OCI-LY1 (cell line): Measurements from ENCODE around the gene SLC24A3.

ENCODE experiments used
- H2AFZ ChIP-seq: fragments of 200-600 bp; sonication (generic), shearing (Covaris generic); 2 replicates; pipeline ENCODE4 v1.6.0; 2014; ENCODE audit warnings: antibody characterized with exemption, mild to moderate bottlenecking, low read length
- H3F3A ChIP-seq: fragments of 200-600 bp; sonication (generic), shearing (Covaris generic); 2 replicates; pipeline ENCODE4 v1.6.0; 2014; ENCODE audit warnings: mild to moderate bottlenecking, antibody characterized with exemption, low read length, moderate library complexity; ENCODE audit not compliant: insufficient read depth
- H3K27ac ChIP-seq: fragments of 200-600 bp; sonication (generic); 2 replicates; pipeline ENCODE4 v1.5.1; 2014; ENCODE audit warnings: low read length, mixed run types, mild to moderate bottlenecking, low read depth; ENCODE audit not compliant: poor library complexity, severe bottlenecking
- H3K27me3 ChIP-seq: fragments of 200-600 bp; sonication (generic); 2 replicates; pipeline ENCODE4 v1.6.0; 2014; ENCODE audit warnings: antibody characterized with exemption, mild to moderate bottlenecking, low read length, moderate library complexity; ENCODE audit not compliant: insufficient read depth
- H3K36me3 ChIP-seq: fragments of 200-600 bp; sonication (generic); 2 replicates; pipeline ENCODE4 v1.6.1; 2014; ENCODE audit warnings: mild to moderate bottlenecking, antibody characterized with exemption, low read length, moderate library complexity, mixed read lengths; ENCODE audit not compliant: insufficient read depth
- H3K4me1 ChIP-seq: fragments of 200-600 bp; sonication (generic); 2 replicates; pipeline ENCODE4 v1.5.1; 2014; ENCODE audit warnings: mild to moderate bottlenecking, low read length, moderate library complexity; ENCODE audit not compliant: insufficient read depth, severe bottlenecking
- H3K4me2 ChIP-seq: fragments of 200-600 bp; sonication (generic), shearing (Covaris generic); 2 replicates; pipeline ENCODE4 v1.6.1; 2014; ENCODE audit warnings: low read length
- H3K4me3 ChIP-seq: fragments of 200-600 bp; sonication (generic); 2 replicates; pipeline ENCODE4 v1.5.1; 2014; ENCODE audit warnings: low read length, low read depth, mild to moderate bottlenecking, mixed read lengths; ENCODE audit not compliant: poor library complexity, severe bottlenecking
- H3K79me2 ChIP-seq: fragments of 200-600 bp; shearing (Covaris generic); 2 replicates; pipeline ENCODE4 v1.6.1; 2016; ENCODE audit warnings: mixed run types, low read length, mixed read lengths; ENCODE audit not compliant: insufficient read depth
- H3K9ac ChIP-seq: fragments of 200-600 bp; sonication (generic), shearing (Covaris generic); 2 replicates; pipeline ENCODE4 v1.6.1; 2014; ENCODE audit warnings: mild to moderate bottlenecking, low read length, mixed read lengths
- H3K9me2 ChIP-seq: fragments of 200-600 bp; sonication (generic), shearing (Covaris generic); 2 replicates; pipeline ENCODE4 v1.6.1; 2014; ENCODE audit warnings: low read depth, mild to moderate bottlenecking, low read length, mixed read lengths
- H3K9me3 ChIP-seq: fragments of 200-600 bp; shearing (Covaris generic); 2 replicates; pipeline ENCODE4 v1.6.1; 2014; ENCODE audit warnings: low read length, mixed read lengths
- H4K20me1 ChIP-seq: fragments of 200-600 bp; sonication (generic), shearing (Covaris generic); 2 replicates; pipeline ENCODE4 v1.6.0; 2016; ENCODE audit warnings: mild to moderate bottlenecking, low read length; ENCODE audit not compliant: insufficient read depth
- EZH2 ChIP-seq: fragments of 200-600 bp; sonication (generic), shearing (Covaris generic); IDR thresholded peaks from 2 replicates; pipeline ENCODE4 v1.8.0; 2017; ENCODE audit warnings: borderline replicate concordance, mixed run types, mild to moderate bottlenecking, antibody characterized with exemption, low read length, moderate library complexity, mixed read lengths
- TF ChIP-seq, protein P1 (sequence below): fragments of 200-600 bp; sonication (generic), shearing (Covaris generic); IDR thresholded peaks from 2 replicates; pipeline ENCODE4 v1.5.1; 2017; ENCODE audit warnings: mild to moderate bottlenecking, antibody characterized with exemption, low read length, moderate library complexity, mixed read lengths

Gene SLC24A3

DNA sequence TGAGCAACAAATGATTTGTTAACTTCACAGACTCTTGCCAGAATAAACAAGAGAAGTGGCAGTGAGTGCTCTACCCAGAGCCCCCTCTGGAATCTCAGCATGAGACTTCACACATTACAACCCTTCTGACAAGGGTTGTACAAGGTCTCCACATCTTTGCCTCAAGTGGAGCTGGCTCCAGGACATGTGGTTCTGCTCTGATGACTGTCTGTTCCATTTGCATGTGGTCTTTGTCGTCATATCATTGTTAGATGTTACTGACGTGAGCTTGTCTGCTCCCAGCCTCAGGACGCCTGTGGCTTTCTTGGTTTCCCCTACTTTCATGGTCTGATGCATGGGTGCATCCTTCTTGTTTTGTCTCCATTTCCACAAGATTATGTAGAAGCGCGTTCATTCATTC, 115.0 kb downstream of the SLC24A3 start:
- Histone ChIP-seq H3K4me1 (no peaks in the 10 kb centered on the region), H3K9me3 (no peaks in the 10 kb centered on the region), H3K9me2 (no peaks in the 10 kb centered on the region), H3K9ac (no peak overlapping the region), H3K4me2 (no peak overlapping the region), H3K36me3 (no peaks in the 10 kb centered on the region), H3K27ac (no peak overlapping the region), H3K4me3 (no peak overlapping the region), H2AFZ (no peak overlapping the region), H3F3A (no peaks in the 10 kb centered on the region), H4K20me1 (no peaks in the 10 kb centered on the region), H3K79me2 (no peaks in the 10 kb centered on the region), H3K27me3 (0 out of 2 replicates have a peak, but pooled peaks cover 4% of the 10 kb centered on the region)
- TF ChIP-seq, protein P1, sequence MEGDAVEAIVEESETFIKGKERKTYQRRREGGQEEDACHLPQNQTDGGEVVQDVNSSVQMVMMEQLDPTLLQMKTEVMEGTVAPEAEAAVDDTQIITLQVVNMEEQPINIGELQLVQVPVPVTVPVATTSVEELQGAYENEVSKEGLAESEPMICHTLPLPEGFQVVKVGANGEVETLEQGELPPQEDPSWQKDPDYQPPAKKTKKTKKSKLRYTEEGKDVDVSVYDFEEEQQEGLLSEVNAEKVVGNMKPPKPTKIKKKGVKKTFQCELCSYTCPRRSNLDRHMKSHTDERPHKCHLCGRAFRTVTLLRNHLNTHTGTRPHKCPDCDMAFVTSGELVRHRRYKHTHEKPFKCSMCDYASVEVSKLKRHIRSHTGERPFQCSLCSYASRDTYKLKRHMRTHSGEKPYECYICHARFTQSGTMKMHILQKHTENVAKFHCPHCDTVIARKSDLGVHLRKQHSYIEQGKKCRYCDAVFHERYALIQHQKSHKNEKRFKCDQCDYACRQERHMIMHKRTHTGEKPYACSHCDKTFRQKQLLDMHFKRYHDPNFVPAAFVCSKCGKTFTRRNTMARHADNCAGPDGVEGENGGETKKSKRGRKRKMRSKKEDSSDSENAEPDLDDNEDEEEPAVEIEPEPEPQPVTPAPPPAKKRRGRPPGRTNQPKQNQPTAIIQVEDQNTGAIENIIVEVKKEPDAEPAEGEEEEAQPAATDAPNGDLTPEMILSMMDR = no peak
- TF ChIP-seq EZH2 = no peak

DNA sequence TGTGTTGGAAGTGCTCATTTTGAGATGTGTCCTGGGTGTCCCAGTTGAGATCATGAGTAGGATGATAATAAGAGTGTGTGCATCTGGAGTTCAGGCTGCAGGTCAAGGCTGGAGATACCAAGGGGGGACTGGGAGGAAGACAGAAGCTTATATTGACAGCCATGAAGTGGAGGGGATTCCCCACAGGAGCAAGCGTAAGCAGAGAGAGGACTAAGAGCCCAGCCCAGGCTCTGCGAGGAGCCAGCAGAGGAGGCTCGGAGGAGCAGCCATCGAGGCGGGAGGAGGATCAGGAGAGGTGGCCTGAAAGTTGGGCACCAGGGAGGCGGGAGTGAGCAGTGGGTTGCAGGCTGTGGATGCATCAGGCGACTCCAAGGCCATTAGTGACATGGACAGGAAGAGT, 116.2 kb downstream of the SLC24A3 start:
- Histone ChIP-seq H3K36me3 (no peaks in the 10 kb centered on the region), H3K79me2 (no peaks in the 10 kb centered on the region), H3K27ac (no peak overlapping the region), H3K9me3 (no peaks in the 10 kb centered on the region), H2AFZ (no peak overlapping the region), H4K20me1 (no peaks in the 10 kb centered on the region), H3K4me2 (no peak overlapping the region), H3K4me3 (no peak overlapping the region), H3K4me1 (no peaks in the 10 kb centered on the region), H3F3A (no peaks in the 10 kb centered on the region), H3K27me3 (0 out of 2 replicates have a peak, but pooled peaks cover 4% of the 10 kb centered on the region), H3K9me2 (no peaks in the 10 kb centered on the region), H3K9ac (no peak overlapping the region)
- TF ChIP-seq, protein P1 = no peak
- no peak for TF ChIP-seq EZH2

DNA sequence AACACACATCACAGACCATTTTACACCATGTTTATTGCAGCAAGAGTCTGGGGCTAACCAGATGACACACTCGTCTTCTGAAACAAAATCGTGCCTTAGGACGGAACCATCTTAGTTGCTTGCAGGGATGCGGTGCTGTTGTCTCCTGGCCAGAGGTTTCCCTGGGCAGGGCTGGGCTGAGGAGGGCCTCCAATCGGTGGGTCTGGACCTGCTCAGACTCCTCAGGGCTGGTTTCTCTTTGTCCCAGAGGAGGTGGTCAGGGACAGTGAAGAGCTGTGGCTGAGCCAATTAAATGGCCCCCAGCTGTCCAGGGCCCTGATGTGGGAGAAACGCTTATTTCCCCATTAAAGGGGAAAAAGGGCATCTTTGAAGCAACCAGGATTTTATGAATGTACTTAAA, 117.6 kb downstream of the SLC24A3 start:
- 0 out of 2 replicates have a peak, but pooled peaks cover 4% of the 10 kb centered on the region for H3K27me3 ChIP-seq
- H3K36me3 ChIP-seq = no peaks in the 10 kb centered on the region
- no peaks in the 10 kb centered on the region for H3K9me3 ChIP-seq
- TF ChIP-seq, protein P1 = no peak
- no peak for TF ChIP-seq EZH2
- H3K4me1 ChIP-seq = no peaks in the 10 kb centered on the region
- no peaks in the 10 kb centered on the region for H3K79me2 ChIP-seq
- H3K4me3 ChIP-seq = no peak overlapping the region
- no peak overlapping the region for H3K9ac ChIP-seq
- no peaks in the 10 kb centered on the region for H3K9me2 ChIP-seq
- no peaks in the 10 kb centered on the region for H4K20me1 ChIP-seq
- no peaks in the 10 kb centered on the region for H3F3A ChIP-seq
- no peak overlapping the region for H2AFZ ChIP-seq
- H3K27ac ChIP-seq = no peak overlapping the region
- H3K4me2 ChIP-seq = no peak overlapping the region
